GM10847 (cell line): Measurements from ENCODE around the gene TTC7B.

Experiments
- POLR2A ChIP-seq: IDR thresholded peaks from 2 replicates; pipeline ENCODE4 v1.6.1; 2011; ENCODE audit not compliant: insufficient read length; ENCODE audit errors: extremely low read depth

TTC7B gene

GRCh38 chr14:90687680-90688079, 128.6 kb downstream of the TTC7B start:
- no peak for TF ChIP-seq POLR2A

GRCh38 chr14:90682615-90683014, 133.6 kb downstream of the TTC7B start:
- TF ChIP-seq POLR2A, result no peak

- TF ChIP-seq POLR2A, result no peak
Observed at GRCh38 chr14:90681929-90682328, 134.3 kb downstream of the TTC7B start.

GRCh38 chr14:90678846-90679362, 137.3 kb downstream of the TTC7B start:
- TF ChIP-seq POLR2A, result no peak

GRCh38 chr14:90678420-90678819, 137.8 kb downstream of the TTC7B start:
- TF ChIP-seq POLR2A, result no peak

GRCh38 chr14:90677484-90678050, 138.7 kb downstream of the TTC7B start:
- no peak for TF ChIP-seq POLR2A

- no peak for TF ChIP-seq POLR2A
Observed at GRCh38 chr14:90676912-90677311, 139.3 kb downstream of the TTC7B start.

- no peak for TF ChIP-seq POLR2A
Observed at GRCh38 chr14:90676356-90676755, 139.9 kb downstream of the TTC7B start.

- no peak for TF ChIP-seq POLR2A
Observed at GRCh38 chr14:90675399-90675798, 140.8 kb downstream of the TTC7B start.

GRCh38 chr14:90674716-90675115, 141.5 kb downstream of the TTC7B start:
- TF ChIP-seq POLR2A, result no peak

GRCh38 chr14:90674043-90674670, 142.1 kb downstream of the TTC7B start:
- no peak for TF ChIP-seq POLR2A

GRCh38 chr14:90671382-90672234, 144.6 kb downstream of the TTC7B start:
- no peak for TF ChIP-seq POLR2A

- no peak for TF ChIP-seq POLR2A
Observed at GRCh38 chr14:90669731-90670130, 146.5 kb downstream of the TTC7B start.

GRCh38 chr14:90666571-90666970, 149.7 kb downstream of the TTC7B start:
- no peak for TF ChIP-seq POLR2A

- no peak for TF ChIP-seq POLR2A
Observed at GRCh38 chr14:90665321-90666000, 150.8 kb downstream of the TTC7B start.
